ENCODE data around the gene VPS37B. TPM values are rescaled to one million over a fixed set of nuclear protein-coding genes. Genes with fewer than 3 reads are reported as not detected.

VPS37B gene
- total and polyA plus RNA-seq, 12 donors = 11.0 to 52.4 (median 28.0) TPM

DNA sequence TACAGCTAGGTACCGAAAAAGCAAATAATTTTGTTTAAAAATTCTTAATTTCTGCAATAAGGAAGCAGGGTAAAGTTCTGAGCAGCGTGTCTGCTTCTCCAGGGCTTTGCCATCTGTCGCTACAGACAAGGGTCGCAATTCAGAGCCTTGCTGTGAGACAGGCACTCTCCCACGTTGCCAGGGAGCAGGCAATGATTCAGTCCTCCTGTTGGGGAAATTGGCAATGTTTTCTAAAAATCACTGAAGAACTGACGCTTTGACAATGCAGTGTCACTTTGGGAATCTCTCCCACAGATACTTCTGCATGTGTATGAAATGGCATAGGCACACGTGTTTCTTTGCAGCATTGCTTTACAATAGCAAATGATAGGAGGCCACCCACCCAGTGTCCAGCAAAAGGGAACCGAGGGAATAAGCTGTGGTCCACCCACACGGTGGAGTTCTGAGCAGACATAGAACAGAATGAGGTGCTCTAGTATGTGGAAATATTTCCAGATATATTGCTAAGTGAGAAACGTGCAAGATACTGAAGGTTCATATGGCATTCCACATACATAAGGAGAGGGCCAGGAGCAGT, 76.6 kb downstream of the VPS37B start:
- no peak for DNase-seq
- Histone ChIP-seq H3K4me3 (no peak overlapping the region), H3K36me3 (replicated peaks in 1 of 2) (no peaks in the 10 kb centered on the region), H3K9me3 (replicated peaks in 1 of 3) (no peaks in the 10 kb centered on the region), H3K4me1 (replicated peaks in 1 of 2) (no peaks in the 10 kb centered on the region), H3K27ac (no peak overlapping the region), H3K27me3 (no peaks in the 10 kb centered on the region)
- TF ChIP-seq POLR2A (IDR thresholded peaks at IDR 0.05) = no peak
- TF ChIP-seq, protein P1, sequence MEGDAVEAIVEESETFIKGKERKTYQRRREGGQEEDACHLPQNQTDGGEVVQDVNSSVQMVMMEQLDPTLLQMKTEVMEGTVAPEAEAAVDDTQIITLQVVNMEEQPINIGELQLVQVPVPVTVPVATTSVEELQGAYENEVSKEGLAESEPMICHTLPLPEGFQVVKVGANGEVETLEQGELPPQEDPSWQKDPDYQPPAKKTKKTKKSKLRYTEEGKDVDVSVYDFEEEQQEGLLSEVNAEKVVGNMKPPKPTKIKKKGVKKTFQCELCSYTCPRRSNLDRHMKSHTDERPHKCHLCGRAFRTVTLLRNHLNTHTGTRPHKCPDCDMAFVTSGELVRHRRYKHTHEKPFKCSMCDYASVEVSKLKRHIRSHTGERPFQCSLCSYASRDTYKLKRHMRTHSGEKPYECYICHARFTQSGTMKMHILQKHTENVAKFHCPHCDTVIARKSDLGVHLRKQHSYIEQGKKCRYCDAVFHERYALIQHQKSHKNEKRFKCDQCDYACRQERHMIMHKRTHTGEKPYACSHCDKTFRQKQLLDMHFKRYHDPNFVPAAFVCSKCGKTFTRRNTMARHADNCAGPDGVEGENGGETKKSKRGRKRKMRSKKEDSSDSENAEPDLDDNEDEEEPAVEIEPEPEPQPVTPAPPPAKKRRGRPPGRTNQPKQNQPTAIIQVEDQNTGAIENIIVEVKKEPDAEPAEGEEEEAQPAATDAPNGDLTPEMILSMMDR (IDR thresholded peaks at IDR 0.05) = no peak
- intact Hi-C loops (cut with DNase I) = no loop called here
- WGBS, 4 donors = 72 to 78% (median 74%) methylated on average over 10 of the region's 10 CpGs

Other genes with a start within 250 kb of the VPS37B start
- under 1 TPM in 3 of 9 donors, not detected in 6; 0.14 to 0.26 (median 0.23) TPM for gene HCAR2, start 192.8 kb downstream of the VPS37B start, total RNA-seq
- under 1 TPM in 2 of 3 donors, not detected in 1; 0.08 to 0.98 TPM for gene HCAR2, start 192.8 kb downstream of the VPS37B start, polyA plus RNA-seq
- under 1 TPM in 3 of 9 donors, not detected in 6; 0.11 to 0.26 (median 0.14) TPM for gene HCAR3, start 179.3 kb downstream of the VPS37B start, total RNA-seq
- gene HCAR3, start 179.3 kb downstream of the VPS37B start, polyA plus RNA-seq = under 1 TPM in 1 of 3 donors, not detected in 2; 0.47 TPM
- gene HCAR1, start 165.3 kb downstream of the VPS37B start, total RNA-seq = under 1 TPM in 7 of 9 donors, not detected in 2; 0.07 to 0.34 (median 0.14) TPM
- gene HCAR1, start 165.3 kb downstream of the VPS37B start, polyA plus RNA-seq = under 1 TPM; 0.08 to 0.30 (median 0.09) TPM
- gene DENR, start 143.3 kb downstream of the VPS37B start, total RNA-seq = 10 to 100 TPM; 16.5 to 50.4 (median 32.1) TPM
- gene DENR, start 143.3 kb downstream of the VPS37B start, polyA plus RNA-seq = 10 to 100 TPM; 13.3 to 52.6 (median 21.9) TPM
- under 1 TPM; 0.14 to 0.98 (median 0.42) TPM for gene CCDC62, start 121.6 kb downstream of the VPS37B start, total RNA-seq
- gene CCDC62, start 121.6 kb downstream of the VPS37B start, polyA plus RNA-seq = under 1 TPM; 0.09 to 0.17 (median 0.16) TPM
- gene HIP1R, start 60.7 kb downstream of the VPS37B start, total RNA-seq = 100 to 1,000 TPM in 1 of 9 donors, 10 to 100 TPM in 8; 32.2 to 107 (median 40.0) TPM
- gene HIP1R, start 60.7 kb downstream of the VPS37B start, polyA plus RNA-seq = 10 to 100 TPM; 21.6 to 70.9 (median 57.5) TPM
- gene ABCB9, start 70.3 kb upstream of the VPS37B start, total RNA-seq = 1 to 10 TPM; 3.6 to 10.0 (median 6.6) TPM
- 1 to 10 TPM; 2.0 to 7.5 (median 3.0) TPM for gene ABCB9, start 70.3 kb upstream of the VPS37B start, polyA plus RNA-seq
- gene OGFOD2, start 79.1 kb upstream of the VPS37B start, total RNA-seq = 10 to 100 TPM; 14.8 to 44.8 (median 21.2) TPM
- gene OGFOD2, start 79.1 kb upstream of the VPS37B start, polyA plus RNA-seq = 10 to 100 TPM in 2 of 3 donors, 1 to 10 TPM in 1; 6.2 to 21.7 (median 16.7) TPM
- gene ARL6IP4, start 84.6 kb upstream of the VPS37B start, total RNA-seq = 100 to 1,000 TPM; 192 to 384 (median 285) TPM
- gene ARL6IP4, start 84.6 kb upstream of the VPS37B start, polyA plus RNA-seq = 100 to 1,000 TPM; 198 to 709 (median 531) TPM